Keratinocyte (primary cell): ENCODE results near the gene EIF3F. TPM values are rescaled to one million over a fixed set of nuclear protein-coding genes. Genes with fewer than 3 reads are reported as not detected.

Source experiments
- DNase-seq: peaks from one replicate; pipeline ENCODE4 v3.0.0-alpha.2; 2011; ENCODE audit warnings: low read depth, missing footprints, low spot score
- FAIRE-seq: peaks from 2 replicates; lab custom pipeline; 2011; peaks lifted over from hg19 to GRCh38; lab: Jason Lieb, UNC
- H2AFZ ChIP-seq: 2 replicates; pipeline ENCODE4 v1.6.0; 2012; ENCODE audit warnings: low read length, control low read depth, inconsistent platforms; ENCODE audit not compliant: control insufficient read depth
- H3K27ac ChIP-seq: 2 replicates; pipeline ENCODE4 v1.5.1; 2011; ENCODE audit warnings: low read length; ENCODE audit not compliant: control insufficient read depth, insufficient read depth
- H3K27me3 ChIP-seq: 3 replicates; pipeline ENCODE4 v1.6.0; 2011; ENCODE audit warnings: low read length; ENCODE audit not compliant: control insufficient read depth, insufficient read depth; ENCODE audit errors: extremely low read depth
- H3K36me3 ChIP-seq, 2 experiments: 2 replicates in 1 of 2; 3 replicates in 1 of 2; pipeline ENCODE4 v1.5.1; 2011; ENCODE audit warnings: low read length in 2 of 2, mild to moderate bottlenecking in 1 of 2; ENCODE audit not compliant: control insufficient read depth in 2 of 2, insufficient read depth in 2 of 2; ENCODE audit errors: extremely low read depth in 1 of 2
- H3K4me1 ChIP-seq: 3 replicates; pipeline ENCODE4 v1.5.1; 2011; ENCODE audit warnings: low read length; ENCODE audit not compliant: control insufficient read depth, insufficient read depth; ENCODE audit errors: extremely low read depth
- H3K4me2 ChIP-seq: 3 replicates; pipeline ENCODE4 v1.6.0; 2011; ENCODE audit warnings: low read depth, low read length; ENCODE audit not compliant: control insufficient read depth, insufficient read depth; ENCODE audit errors: extremely low read depth
- H3K4me3 ChIP-seq, 3 experiments: fragments of 200-600 bp in 1 of 3; sonication (generic) in 1 of 3; 2 replicates in 2 of 3; 3 replicates in 1 of 3; pipeline ENCODE4 v1.5.1; 2011 to 2016; ENCODE audit warnings: low read length in 3 of 3, mild to moderate bottlenecking in 3 of 3, control low read depth in 2 of 3, inconsistent platforms in 1 of 3, low read depth in 1 of 3, mixed read lengths in 1 of 3, mixed run types in 1 of 3, moderate library complexity in 1 of 3; ENCODE audit not compliant: control insufficient read depth in 2 of 3, insufficient read depth in 2 of 3; ENCODE audit errors: extremely low read depth in 1 of 3
- H3K79me2 ChIP-seq: 2 replicates; pipeline ENCODE4 v1.6.0; 2012; ENCODE audit warnings: low read length; ENCODE audit not compliant: control insufficient read depth, insufficient read depth
- H3K9ac ChIP-seq: 3 replicates; pipeline ENCODE4 v1.6.0; 2011; ENCODE audit warnings: low read length; ENCODE audit not compliant: control insufficient read depth, insufficient read depth; ENCODE audit errors: extremely low read depth
- H3K9me1 ChIP-seq: 3 replicates; pipeline ENCODE4 v1.6.0; 2011; ENCODE audit warnings: low read length; ENCODE audit not compliant: control insufficient read depth, insufficient read depth; ENCODE audit errors: extremely low read depth
- H3K9me3 ChIP-seq: 2 replicates; pipeline ENCODE4 v1.5.1; 2012; ENCODE audit warnings: low read depth, low read length; ENCODE audit not compliant: control insufficient read depth
- H4K20me1 ChIP-seq: 3 replicates; pipeline ENCODE4 v1.6.0; 2011; ENCODE audit warnings: low read length; ENCODE audit not compliant: control insufficient read depth, insufficient read depth; ENCODE audit errors: extremely low read depth
- EZH2 ChIP-seq: IDR thresholded peaks from one replicate; pipeline ENCODE4 v1.6.1; 2012; ENCODE audit warnings: inconsistent platforms, mild to moderate bottlenecking, low read length, moderate library complexity
- dilution Hi-C: fragments of 300-500 bp; cut with MboI; formaldehyde crosslinking; loops from one replicate; pipeline ENCODE4 v1.7.0; 2020; ENCODE audit warnings: low sequenced_read_pairs; ENCODE audit not compliant: extremely low pct_ligation_motif_present
- polyA plus RNA-seq, 5 experiments: library from polyadenylated mRNA; depleted of rRNA in 3 of 5; stranded (reverse) in 3 of 5; stranded (forward) in 1 of 5; unstranded in 1 of 5; fragments of >200 nt; gene quantifications; 1 replicate in 1 of 5; 2 replicates in 3 of 5; 3 replicates in 1 of 5; pipeline versions ENCODE4 v1.2.1 to v1.2.3, GENCODE V29; 2011 to 2012; ENCODE audit warnings: missing spikeins in 2 of 5, low read depth in 1 of 5, low replicate concordance in 1 of 5
- TF ChIP-seq, protein P1 (sequence below), 3 experiments: IDR thresholded peaks in 1 of 3; conservative IDR thresholded peaks in 1 of 3; optimal IDR thresholded peaks in 1 of 3; 2 replicates in 2 of 3; 3 replicates in 1 of 3; pipeline versions ENCODE3 to v1.5.1; 2011; ENCODE audit warnings: low read length in 3 of 3, mild to moderate bottlenecking in 3 of 3, moderate library complexity in 2 of 3, control low read depth in 1 of 3, inconsistent platforms in 1 of 3; ENCODE audit not compliant: insufficient read depth in 2 of 3; ENCODE audit errors: extremely low read depth in 1 of 3

The EIF3F gene
- polyA plus RNA-seq, 1 donor (not counting 4 experiments of a cell fraction or from before 2014, with no cell fraction given): 158 TPM

DNA sequence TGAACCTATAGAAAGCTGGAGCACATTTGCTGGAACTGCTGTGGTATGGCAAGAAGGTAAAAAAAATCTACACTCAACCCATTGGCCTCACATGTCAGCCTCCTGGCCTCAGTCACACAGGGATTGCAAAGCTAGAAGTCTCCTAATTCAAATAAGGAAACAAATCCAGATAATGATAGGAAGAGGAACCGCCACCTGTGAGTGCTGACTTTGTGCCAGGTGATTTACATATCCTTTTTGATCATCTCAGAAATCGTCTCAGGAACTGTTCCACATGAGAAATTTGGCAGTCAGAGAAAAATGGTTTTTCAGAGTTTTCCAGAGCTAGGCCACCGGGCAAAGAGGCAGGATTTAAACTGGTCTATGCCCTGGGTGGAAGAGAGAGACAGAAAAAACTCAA, 22.9 kb upstream of the EIF3F start:
- Histone ChIP-seq H3K4me1 (peaks cover 48% of the 10 kb centered on the region), H3K79me2 (no peaks in the 10 kb centered on the region), H3K36me3 (no peaks in the 10 kb centered on the region), H3K9me3 (no peaks in the 10 kb centered on the region), H3K9ac (no peak overlapping the region), H4K20me1 (no peaks in the 10 kb centered on the region), H2AFZ (no peak overlapping the region), H3K9me1 (no peaks in the 10 kb centered on the region), H3K4me2 (no peak overlapping the region), H3K4me3 (no peak overlapping the region), H3K27ac (peak overlapping the region; percentile 91), H3K27me3 (peaks cover 3% of the 10 kb centered on the region)
- no peak for TF ChIP-seq EZH2
- TF ChIP-seq, protein P1, sequence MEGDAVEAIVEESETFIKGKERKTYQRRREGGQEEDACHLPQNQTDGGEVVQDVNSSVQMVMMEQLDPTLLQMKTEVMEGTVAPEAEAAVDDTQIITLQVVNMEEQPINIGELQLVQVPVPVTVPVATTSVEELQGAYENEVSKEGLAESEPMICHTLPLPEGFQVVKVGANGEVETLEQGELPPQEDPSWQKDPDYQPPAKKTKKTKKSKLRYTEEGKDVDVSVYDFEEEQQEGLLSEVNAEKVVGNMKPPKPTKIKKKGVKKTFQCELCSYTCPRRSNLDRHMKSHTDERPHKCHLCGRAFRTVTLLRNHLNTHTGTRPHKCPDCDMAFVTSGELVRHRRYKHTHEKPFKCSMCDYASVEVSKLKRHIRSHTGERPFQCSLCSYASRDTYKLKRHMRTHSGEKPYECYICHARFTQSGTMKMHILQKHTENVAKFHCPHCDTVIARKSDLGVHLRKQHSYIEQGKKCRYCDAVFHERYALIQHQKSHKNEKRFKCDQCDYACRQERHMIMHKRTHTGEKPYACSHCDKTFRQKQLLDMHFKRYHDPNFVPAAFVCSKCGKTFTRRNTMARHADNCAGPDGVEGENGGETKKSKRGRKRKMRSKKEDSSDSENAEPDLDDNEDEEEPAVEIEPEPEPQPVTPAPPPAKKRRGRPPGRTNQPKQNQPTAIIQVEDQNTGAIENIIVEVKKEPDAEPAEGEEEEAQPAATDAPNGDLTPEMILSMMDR (optimal IDR thresholded peaks at IDR 0.05 in 1 of 3, IDR thresholded peaks at IDR 0.05 in 1 of 3, conservative IDR thresholded peaks at IDR 0.05 in 1 of 3; ENCODE audit: extremely low read depth in 1 of 3, insufficient read depth in 2 of 3, low read length in 3 of 3): no peak
- DNase-seq (no peak), FAIRE-seq (no peak)
- dilution Hi-C loops: no loop called here

DNA sequence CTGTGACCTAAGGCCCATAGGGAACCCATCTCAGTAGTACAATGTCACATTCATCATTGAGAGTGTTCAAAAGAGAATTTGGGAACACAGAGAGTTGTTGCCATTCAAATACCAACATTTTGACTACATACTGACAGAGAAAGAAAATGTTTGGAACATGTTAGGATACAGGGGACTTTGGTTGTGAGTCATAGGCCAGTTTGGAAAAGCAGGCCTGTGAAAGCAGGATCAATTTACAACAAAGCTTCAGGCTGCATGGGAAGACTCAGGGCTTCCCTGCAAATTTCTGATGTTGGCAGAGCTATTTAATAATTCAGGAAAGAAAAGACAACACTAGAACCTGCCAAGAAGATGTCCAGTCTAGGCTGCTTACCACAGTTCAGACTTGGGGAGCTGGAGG, 22.3 kb upstream of the EIF3F start:
- FAIRE-seq (peak; percentile 73), DNase-seq (no peak)
- TF ChIP-seq EZH2: no peak
- TF ChIP-seq, protein P1 (optimal IDR thresholded peaks at IDR 0.05 in 1 of 3, IDR thresholded peaks at IDR 0.05 in 1 of 3, conservative IDR thresholded peaks at IDR 0.05 in 1 of 3; ENCODE audit: extremely low read depth in 1 of 3, insufficient read depth in 2 of 3, low read length in 3 of 3): no peak
- H3K79me2 ChIP-seq: no peaks in the 10 kb centered on the region
- no peaks in the 10 kb centered on the region for H3K9me3 ChIP-seq
- peaks cover 51% of the 10 kb centered on the region for H3K4me1 ChIP-seq
- H3K27ac ChIP-seq: peak overlapping the region; percentile 91
- dilution Hi-C loops: no loop called here
- peaks cover 2% of the 10 kb centered on the region for H3K27me3 ChIP-seq
- H2AFZ ChIP-seq: peak overlapping the region; percentile 55
- H3K4me3 ChIP-seq: peak overlapping the region in 1 of 3 experiments; percentile 22
- H3K36me3 ChIP-seq: no peaks in the 10 kb centered on the region
- H4K20me1 ChIP-seq: no peaks in the 10 kb centered on the region
- H3K4me2 ChIP-seq: peak overlapping the region; percentile 77
- peak overlapping the region; percentile 72 for H3K9ac ChIP-seq
- no peaks in the 10 kb centered on the region for H3K9me1 ChIP-seq
